NCI-H2196 treated with DMSO at 0.1 percent for 48 hours (cell line): ENCODE data around the gene PAPOLG.
"Not testable (repeated sequence)": the region's sequence is repeated elsewhere in the genome, so short reads cannot be mapped to it uniquely, and the experiment has no call there.

Experiments used
- DNase-seq: peaks from one replicate; lab custom pipeline; 2025; ENCODE audit not compliant: unreplicated experiment; lab: John Stamatoyannopoulos, UW

PAPOLG gene

GRCh38 chr2:60771508-60771907, 15.4 kb downstream of the PAPOLG start:
- DNase-seq = no peak

- DNase-seq = no peak
These were observed 19.1 kb downstream of the PAPOLG start for GRCh38 chr2:60775048-60775639.

- DNase-seq = no peak
These were observed 22.3 kb downstream of the PAPOLG start for GRCh38 chr2:60778352-60778751.

GRCh38 chr2:60779426-60779825, 23.4 kb downstream of the PAPOLG start:
- no peak for DNase-seq

GRCh38 chr2:60780721-60781120, 24.7 kb downstream of the PAPOLG start:
- DNase-seq = no peak

GRCh38 chr2:60793169-60793568, 37.1 kb downstream of the PAPOLG start:
- DNase-seq = no peak

GRCh38 chr2:60794271-60794863, 38.3 kb downstream of the PAPOLG start:
- no peak for DNase-seq

GRCh38 chr2:60796573-60797509, 40.8 kb downstream of the PAPOLG start:
- no peak for DNase-seq

- no peak for DNase-seq
These were observed 48.4 kb downstream of the PAPOLG start for GRCh38 chr2:60804473-60804872.

- DNase-seq = no peak
These were observed 50.5 kb downstream of the PAPOLG start for GRCh38 chr2:60806595-60806987.

GRCh38 chr2:60806988-60807681, 51.1 kb downstream of the PAPOLG start:
- DNase-seq = no peak

- no peak for DNase-seq
These were observed 52.3 kb downstream of the PAPOLG start for GRCh38 chr2:60808330-60808801.

GRCh38 chr2:60811491-60812375, 55.7 kb downstream of the PAPOLG start:
- no peak for DNase-seq

GRCh38 chr2:60817191-60817590, 61.1 kb downstream of the PAPOLG start:
- DNase-seq = not testable (repeated sequence)

GRCh38 chr2:60818272-60818671, 62.2 kb downstream of the PAPOLG start:
- DNase-seq = no peak

- DNase-seq = no peak
These were observed 63.2 kb downstream of the PAPOLG start for GRCh38 chr2:60819155-60819862.

GRCh38 chr2:60819936-60820335, 63.9 kb downstream of the PAPOLG start:
- DNase-seq = no peak

- no peak for DNase-seq
These were observed 64.5 kb downstream of the PAPOLG start for GRCh38 chr2:60820416-60821132.

GRCh38 chr2:60821133-60821469, 65.0 kb downstream of the PAPOLG start:
- no peak for DNase-seq
